Fibroblast of lung (primary cell): ENCODE measurements around the gene IMMP2L. TPM values are rescaled to one million over a fixed set of nuclear protein-coding genes. Genes with fewer than 3 reads are reported as not detected.
A peak's percentile ranks its signal among the peaks of the same experiment; 100 is the strongest.

Experiments
- DNase-seq, 2 donors: peaks; one replicate each; pipeline versions ENCODE4 v3.0.0 to v3.0.0-alpha.2; 2010; ENCODE audit warnings: low read depth in 2 of 2
- H2AFZ ChIP-seq: 2 replicates; pipeline ENCODE4 v1.5.1; 2012; ENCODE audit warnings: low read length, control low read depth, inconsistent platforms
- H3K27ac ChIP-seq: 2 replicates; pipeline ENCODE4 v1.5.1; 2011; ENCODE audit warnings: low read length, control low read depth; ENCODE audit not compliant: insufficient read depth
- H3K27me3 ChIP-seq: 2 replicates; pipeline ENCODE4 v1.5.1; 2011; ENCODE audit warnings: mild to moderate bottlenecking, low read length; ENCODE audit not compliant: control insufficient read depth, insufficient read depth
- H3K36me3 ChIP-seq: 2 replicates; pipeline ENCODE4 v1.5.1; 2011; ENCODE audit warnings: low read length; ENCODE audit not compliant: control insufficient read depth, insufficient read depth
- H3K4me1 ChIP-seq: 2 replicates; pipeline ENCODE4 v1.5.1; 2011; ENCODE audit warnings: low read length; ENCODE audit not compliant: control insufficient read depth, insufficient read depth; ENCODE audit errors: extremely low read depth
- H3K4me2 ChIP-seq: 2 replicates; pipeline ENCODE4 v1.5.1; 2011; ENCODE audit warnings: low read length, control low read depth; ENCODE audit not compliant: insufficient read depth; ENCODE audit errors: extremely low read depth
- H3K4me3 ChIP-seq, 4 experiments: fragments of 200-600 bp in 1 of 4; sonication (generic) in 1 of 4; replicated peaks in 1 of 4; 2 replicates each; pipeline ENCODE4 v1.5.1; 2011 to 2016; ENCODE audit warnings: low read length in 4 of 4, low read depth in 3 of 4, mild to moderate bottlenecking in 3 of 4, control low read depth in 2 of 4, inconsistent platforms in 1 of 4, mixed read lengths in 1 of 4; ENCODE audit not compliant: insufficient read depth in 1 of 4; ENCODE audit errors: control extremely low read depth in 1 of 4
- H3K79me2 ChIP-seq: 2 replicates; pipeline ENCODE4 v1.5.1; 2012; ENCODE audit warnings: mild to moderate bottlenecking, low read length, inconsistent platforms; ENCODE audit not compliant: control insufficient read depth, insufficient read depth
- H3K9ac ChIP-seq: 2 replicates; pipeline ENCODE4 v1.5.1; 2011; ENCODE audit warnings: mild to moderate bottlenecking, low read length, control low read depth; ENCODE audit not compliant: insufficient read depth
- H3K9me3 ChIP-seq: 2 replicates; pipeline ENCODE4 v1.5.1; 2012; ENCODE audit warnings: low read depth, low read length; ENCODE audit not compliant: control insufficient read depth, insufficient read depth
- H4K20me1 ChIP-seq: 2 replicates; pipeline ENCODE4 v1.5.1; 2011; ENCODE audit warnings: low read length; ENCODE audit not compliant: control insufficient read depth, insufficient read depth; ENCODE audit errors: extremely low read depth
- EZH2 ChIP-seq: IDR thresholded peaks from 2 replicates; pipeline ENCODE4 v1.5.1; 2012; ENCODE audit warnings: low read length, control low read depth, mild to moderate bottlenecking; ENCODE audit errors: missing control alignments
- polyA plus RNA-seq, 2 donors: library from polyadenylated mRNA; depleted of rRNA in 1 of 2; stranded (reverse) in 1 of 2; unstranded in 1 of 2; fragments of >200 nt; gene quantifications; 2 replicates each; pipeline ENCODE4 v1.2.1, GENCODE V29; 2011 to 2012; ENCODE audit warnings: missing spikeins in 1 of 2
- total RNA-seq: library from RNA; depleted of rRNA; stranded (reverse); fragments of >200 nt; gene quantifications from 2 replicates; pipeline ENCODE4 v1.2.1, GENCODE V29; 2014
- TF ChIP-seq, protein P1 (sequence below), 2 donors: IDR thresholded peaks in 1 of 2; conservative IDR thresholded peaks in 1 of 2; 1 replicate in 1 of 2; 2 replicates in 1 of 2; pipeline ENCODE4 v1.5.1; 2011 to 2012; ENCODE audit warnings: low read length in 2 of 2, control low read depth in 1 of 2, inconsistent platforms in 1 of 2, low read depth in 1 of 2, mild to moderate bottlenecking in 1 of 2

Gene IMMP2L
- total and polyA plus RNA-seq, 2 donors (not counting 1 experiment from before 2014, with no cell fraction given) = 6.9 to 14.4 TPM

- no peak overlapping the region for H3K27ac ChIP-seq
Measured at GRCh38 chr7:111140091-111140865, 422.0 kb downstream of the IMMP2L start.

GRCh38 chr7:111138586-111138985, 423.7 kb downstream of the IMMP2L start:
- Histone ChIP-seq H3K27ac (no peak overlapping the region), H2AFZ (no peak overlapping the region)
- no peak for DNase-seq

More at GRCh38 chr7:111140091-111140865, 422.0 kb downstream of the IMMP2L start:
- no peak overlapping the region for H2AFZ ChIP-seq
- H3K79me2 ChIP-seq = no peaks in the 10 kb centered on the region
- no peaks in the 10 kb centered on the region for H3K27me3 ChIP-seq
- H3K4me2 ChIP-seq = no peak overlapping the region
- H3K36me3 ChIP-seq = no peaks in the 10 kb centered on the region
- DNase-seq = no peak
- H3K9me3 ChIP-seq = no peaks in the 10 kb centered on the region
- no peaks in the 10 kb centered on the region for H4K20me1 ChIP-seq
- TF ChIP-seq EZH2 = no peak
- TF ChIP-seq, protein P1, sequence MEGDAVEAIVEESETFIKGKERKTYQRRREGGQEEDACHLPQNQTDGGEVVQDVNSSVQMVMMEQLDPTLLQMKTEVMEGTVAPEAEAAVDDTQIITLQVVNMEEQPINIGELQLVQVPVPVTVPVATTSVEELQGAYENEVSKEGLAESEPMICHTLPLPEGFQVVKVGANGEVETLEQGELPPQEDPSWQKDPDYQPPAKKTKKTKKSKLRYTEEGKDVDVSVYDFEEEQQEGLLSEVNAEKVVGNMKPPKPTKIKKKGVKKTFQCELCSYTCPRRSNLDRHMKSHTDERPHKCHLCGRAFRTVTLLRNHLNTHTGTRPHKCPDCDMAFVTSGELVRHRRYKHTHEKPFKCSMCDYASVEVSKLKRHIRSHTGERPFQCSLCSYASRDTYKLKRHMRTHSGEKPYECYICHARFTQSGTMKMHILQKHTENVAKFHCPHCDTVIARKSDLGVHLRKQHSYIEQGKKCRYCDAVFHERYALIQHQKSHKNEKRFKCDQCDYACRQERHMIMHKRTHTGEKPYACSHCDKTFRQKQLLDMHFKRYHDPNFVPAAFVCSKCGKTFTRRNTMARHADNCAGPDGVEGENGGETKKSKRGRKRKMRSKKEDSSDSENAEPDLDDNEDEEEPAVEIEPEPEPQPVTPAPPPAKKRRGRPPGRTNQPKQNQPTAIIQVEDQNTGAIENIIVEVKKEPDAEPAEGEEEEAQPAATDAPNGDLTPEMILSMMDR (conservative IDR thresholded peaks at IDR 0.05 in 1 of 2, IDR thresholded peaks at IDR 0.05 in 1 of 2; ENCODE audit: low read depth in 1 of 2, low read length in 2 of 2) = no peak
- no peak overlapping the region for H3K9ac ChIP-seq
- H3K4me1 ChIP-seq = peaks cover 3% of the 10 kb centered on the region
- no peak overlapping the region for H3K4me3 ChIP-seq

GRCh38 chr7:111138193-111138569, 424.1 kb downstream of the IMMP2L start:
- H2AFZ ChIP-seq = peak overlapping the region; percentile 25
- peak overlapping the region; percentile 8 for H3K27ac ChIP-seq
- no peaks in the 10 kb centered on the region for H3K27me3 ChIP-seq
- no peak overlapping the region for H3K9ac ChIP-seq
- no peaks in the 10 kb centered on the region for H4K20me1 ChIP-seq
- peaks cover 3% of the 10 kb centered on the region for H3K4me1 ChIP-seq
- H3K79me2 ChIP-seq = no peaks in the 10 kb centered on the region
- H3K4me3 ChIP-seq = no peak overlapping the region
- no peaks in the 10 kb centered on the region for H3K36me3 ChIP-seq
- H3K9me3 ChIP-seq = no peaks in the 10 kb centered on the region
- DNase-seq = peak; percentile 44 to 61
- H3K4me2 ChIP-seq = no peak overlapping the region
- TF ChIP-seq, protein P1 (conservative IDR thresholded peaks at IDR 0.05 in 1 of 2, IDR thresholded peaks at IDR 0.05 in 1 of 2; ENCODE audit: low read depth in 1 of 2, low read length in 2 of 2) = no peak
- no peak for TF ChIP-seq EZH2

More at GRCh38 chr7:111138586-111138985, 423.7 kb downstream of the IMMP2L start:
- peaks cover 3% of the 10 kb centered on the region for H3K4me1 ChIP-seq
- no peaks in the 10 kb centered on the region for H3K9me3 ChIP-seq
- TF ChIP-seq, protein P1 (conservative IDR thresholded peaks at IDR 0.05 in 1 of 2, IDR thresholded peaks at IDR 0.05 in 1 of 2; ENCODE audit: low read depth in 1 of 2, low read length in 2 of 2) = no peak
- TF ChIP-seq EZH2 = no peak
- H3K36me3 ChIP-seq = no peaks in the 10 kb centered on the region
- H3K4me2 ChIP-seq = no peak overlapping the region
- no peaks in the 10 kb centered on the region for H3K27me3 ChIP-seq
- no peak overlapping the region for H3K4me3 ChIP-seq
- H3K9ac ChIP-seq = no peak overlapping the region
- H4K20me1 ChIP-seq = no peaks in the 10 kb centered on the region
- no peaks in the 10 kb centered on the region for H3K79me2 ChIP-seq
